Measurements from ENCODE around the gene PLPPR5. TPM values are rescaled to one million over a fixed set of nuclear protein-coding genes. Genes with fewer than 3 reads are reported as not detected.

PLPPR5 gene
- total and polyA plus RNA-seq, 10 donors = not detected

- Histone ChIP-seq H3K4me1 (no peaks in the 10 kb centered on the region), H3K27me3 (replicated peaks in 1 of 7) (no peaks in the 10 kb centered on the region), H3K9me3 (peaks cover 0 to 13% (median 2%) of the 10 kb centered on the region in 8 donors), H3K36me3 (no peaks in the 10 kb centered on the region), H3K4me3 (no peak overlapping the region), H3K27ac (no peak overlapping the region)
- no peak for DNase-seq
- intact Hi-C loops (cut with DNase I; ENCODE audit: low total_unique reads) = no loop called here
- WGBS, 5 donors = 76 to 91% (median 86%) methylated on average over 2 of the region's 2 CpGs
- TF ChIP-seq CTCF (IDR thresholded peaks at IDR 0.05 in 8 of 11, conservative IDR thresholded peaks at IDR 0.05 in 3 of 11) = no peak
- TF ChIP-seq POLR2AphosphoS5 (IDR thresholded peaks at IDR 0.05) = no peak
- no peak for TF ChIP-seq POLR2A (IDR thresholded peaks at IDR 0.05)
Observed at GRCh38 chr1:98893371-98893770, 111.3 kb downstream of the PLPPR5 start.

GRCh38 chr1:98888869-98889268 lies 115.8 kb downstream of the PLPPR5 start:
- TF ChIP-seq CTCF (IDR thresholded peaks at IDR 0.05 in 8 of 11, conservative IDR thresholded peaks at IDR 0.05 in 3 of 11) = no peak
- TF ChIP-seq POLR2A (IDR thresholded peaks at IDR 0.05) = no peak
- no peak for TF ChIP-seq POLR2AphosphoS5 (IDR thresholded peaks at IDR 0.05)
- no peak for DNase-seq
- no peaks in the 10 kb centered on the region for H3K36me3 ChIP-seq
- intact Hi-C loops (cut with DNase I; ENCODE audit: low total_unique reads) = no loop called here
- H3K9me3 ChIP-seq = no peaks in the 10 kb centered on the region
- no peak overlapping the region for H3K4me3 ChIP-seq
- no peak overlapping the region for H3K27ac ChIP-seq
- H3K4me1 ChIP-seq = no peaks in the 10 kb centered on the region
- no peaks in the 10 kb centered on the region for H3K27me3 ChIP-seq (replicated peaks in 1 of 7)

- intact Hi-C loops (cut with DNase I; ENCODE audit: low total_unique reads) = no loop called here
Observed at GRCh38 chr1:98887507-98887906, 117.2 kb downstream of the PLPPR5 start.

GRCh38 chr1:98884864-98885263 lies 119.8 kb downstream of the PLPPR5 start:
- no peak for TF ChIP-seq POLR2A (IDR thresholded peaks at IDR 0.05)
- no peak for TF ChIP-seq POLR2AphosphoS5 (IDR thresholded peaks at IDR 0.05)
- TF ChIP-seq CTCF (IDR thresholded peaks at IDR 0.05 in 8 of 11, conservative IDR thresholded peaks at IDR 0.05 in 3 of 11) = no peak
- H3K4me3 ChIP-seq = no peak overlapping the region
- H3K9me3 ChIP-seq = peaks cover 0 to 19% (median 4%) of the 10 kb centered on the region in 8 donors
- H3K27ac ChIP-seq = no peak overlapping the region
- intact Hi-C loops (cut with DNase I; ENCODE audit: low total_unique reads) = no loop called here
- H3K4me1 ChIP-seq = no peaks in the 10 kb centered on the region
- H3K36me3 ChIP-seq = no peaks in the 10 kb centered on the region
- no peak for DNase-seq
- H3K27me3 ChIP-seq (replicated peaks in 1 of 7) = peaks cover 0 to 6% (median 0%) of the 10 kb centered on the region in 7 donors

More at GRCh38 chr1:98887507-98887906, 117.2 kb downstream of the PLPPR5 start:
- no peak overlapping the region for H3K27ac ChIP-seq
- no peak for DNase-seq
- no peaks in the 10 kb centered on the region for H3K36me3 ChIP-seq
- WGBS, 5 donors = 68 to 84% (median 73%) methylated on average over 1 of the region's 1 CpG
- H3K4me3 ChIP-seq = no peak overlapping the region
- H3K9me3 ChIP-seq = peaks cover 0 to 3% (median 0%) of the 10 kb centered on the region in 8 donors
- TF ChIP-seq POLR2AphosphoS5 (IDR thresholded peaks at IDR 0.05) = no peak
- no peak for TF ChIP-seq CTCF (IDR thresholded peaks at IDR 0.05 in 8 of 11, conservative IDR thresholded peaks at IDR 0.05 in 3 of 11)
- TF ChIP-seq POLR2A (IDR thresholded peaks at IDR 0.05) = no peak
- no peaks in the 10 kb centered on the region for H3K4me1 ChIP-seq
- H3K27me3 ChIP-seq (replicated peaks in 1 of 7) = no peaks in the 10 kb centered on the region
